ENCODE results near the gene NFIC.
"Not testable (repeated sequence)": the region's sequence is repeated elsewhere in the genome, so short reads cannot be mapped to it uniquely, and the experiment has no call there.

The NFIC gene

GRCh38 chr19:3336680-3337523 is 29.5 kb upstream of the NFIC start:
- Histone ChIP-seq H3K9me3 (ENCODE audit: severe bottlenecking) (no peaks in the 10 kb centered on the region), H3K4me3 (ENCODE audit: severe bottlenecking) (no peak overlapping the region), H3K27me3 (ENCODE audit: insufficient read depth, poor library complexity, severe bottlenecking) (no peaks in the 10 kb centered on the region), H3K4me1 (ENCODE audit: insufficient read depth, poor library complexity, severe bottlenecking) (peaks cover 12% of the 10 kb centered on the region), H3K27ac (ENCODE audit: poor library complexity, severe bottlenecking) (peak overlapping the region; percentile 60), H3K36me3 (ENCODE audit: low read depth) (no peaks in the 10 kb centered on the region)
- ATAC-seq (ENCODE audit: low read depth) (peak; percentile 85), DNase-seq (ENCODE audit: low spot score) (no peak)
- TF ChIP-seq CTCF (IDR thresholded peaks at IDR 0.05; ENCODE audit: poor library complexity, severe bottlenecking): no peak

- DNase-seq (ENCODE audit: low spot score): no peak
- H3K27ac ChIP-seq (ENCODE audit: poor library complexity, severe bottlenecking): peak overlapping the region; percentile 3
- ATAC-seq (ENCODE audit: low read depth): peak; percentile 40; the same call in 2 of the 3 replicates
- H3K4me1 ChIP-seq (ENCODE audit: insufficient read depth, poor library complexity, severe bottlenecking): peaks cover 12% of the 10 kb centered on the region
- no peaks in the 10 kb centered on the region for H3K36me3 ChIP-seq (ENCODE audit: low read depth)
- TF ChIP-seq CTCF (IDR thresholded peaks at IDR 0.05; ENCODE audit: poor library complexity, severe bottlenecking): no peak
- no peaks in the 10 kb centered on the region for H3K27me3 ChIP-seq (ENCODE audit: insufficient read depth, poor library complexity, severe bottlenecking)
- H3K4me3 ChIP-seq (ENCODE audit: severe bottlenecking): no peak overlapping the region
- H3K9me3 ChIP-seq (ENCODE audit: severe bottlenecking): no peaks in the 10 kb centered on the region
Measured at GRCh38 chr19:3338541-3339181, 27.7 kb upstream of the NFIC start.

- DNase-seq (ENCODE audit: low spot score) (no peak), ATAC-seq (ENCODE audit: low read depth) (no peak)
- peaks cover 12% of the 10 kb centered on the region for H3K4me1 ChIP-seq (ENCODE audit: insufficient read depth, poor library complexity, severe bottlenecking)
- H3K9me3 ChIP-seq (ENCODE audit: severe bottlenecking): no peaks in the 10 kb centered on the region
- no peak for TF ChIP-seq CTCF (IDR thresholded peaks at IDR 0.05; ENCODE audit: poor library complexity, severe bottlenecking)
- no peak overlapping the region for H3K27ac ChIP-seq (ENCODE audit: poor library complexity, severe bottlenecking)
- no peaks in the 10 kb centered on the region for H3K27me3 ChIP-seq (ENCODE audit: insufficient read depth, poor library complexity, severe bottlenecking)
- H3K4me3 ChIP-seq (ENCODE audit: severe bottlenecking): no peak overlapping the region
- H3K36me3 ChIP-seq (ENCODE audit: low read depth): no peaks in the 10 kb centered on the region
Measured at GRCh38 chr19:3340340-3340739, 26.0 kb upstream of the NFIC start.

GRCh38 chr19:3342246-3342645 is 24.1 kb upstream of the NFIC start:
- no peaks in the 10 kb centered on the region for H3K27me3 ChIP-seq (ENCODE audit: insufficient read depth, poor library complexity, severe bottlenecking)
- H3K27ac ChIP-seq (ENCODE audit: poor library complexity, severe bottlenecking): no peak overlapping the region

GRCh38 chr19:3342962-3343361 is 23.4 kb upstream of the NFIC start:
- peak overlapping the region; percentile 34 for H3K27ac ChIP-seq (ENCODE audit: poor library complexity, severe bottlenecking)
- H3K36me3 ChIP-seq (ENCODE audit: low read depth); DNase-seq (ENCODE audit: low spot score); H3K9me3 ChIP-seq (ENCODE audit: severe bottlenecking); H3K4me3 ChIP-seq (ENCODE audit: severe bottlenecking); ATAC-seq (ENCODE audit: low read depth); H3K27me3 ChIP-seq (ENCODE audit: insufficient read depth, poor library complexity, severe bottlenecking): not testable (repeated sequence)
- H3K4me1 ChIP-seq (ENCODE audit: insufficient read depth, poor library complexity, severe bottlenecking): peaks cover 14% of the 10 kb centered on the region

More at GRCh38 chr19:3342246-3342645, 24.1 kb upstream of the NFIC start:
- Histone ChIP-seq H3K9me3 (ENCODE audit: severe bottlenecking) (no peaks in the 10 kb centered on the region), H3K36me3 (ENCODE audit: low read depth) (no peaks in the 10 kb centered on the region), H3K4me1 (ENCODE audit: insufficient read depth, poor library complexity, severe bottlenecking) (peaks cover 14% of the 10 kb centered on the region), H3K4me3 (ENCODE audit: severe bottlenecking) (no peak overlapping the region)
- DNase-seq (ENCODE audit: low spot score): no peak
- TF ChIP-seq CTCF (IDR thresholded peaks at IDR 0.05; ENCODE audit: poor library complexity, severe bottlenecking): no peak
- no peak for ATAC-seq (ENCODE audit: low read depth)
